Testis (tissue), 2 donors: ENCODE data around the gene NTM.

Source experiments
- POLR2A ChIP-seq: fragments of 450-650 bp; IDR thresholded peaks from one replicate; pipeline ENCODE4 v1.6.1; 2017; ENCODE audit warnings: antibody characterized with exemption, mild to moderate bottlenecking, moderate library complexity
- TF ChIP-seq, protein P1 (sequence below), 3 experiments: fragments of 450-650 bp in 2 of 3; fragments of 200-600 bp in 1 of 3; sonication (generic) in 1 of 3; IDR thresholded peaks; one replicate each; pipeline ENCODE4 v1.5.1; 2016 to 2019; ENCODE audit warnings: antibody characterized with exemption in 3 of 3, mild to moderate bottlenecking in 2 of 3, moderate library complexity in 1 of 3

- TF ChIP-seq, protein P1, sequence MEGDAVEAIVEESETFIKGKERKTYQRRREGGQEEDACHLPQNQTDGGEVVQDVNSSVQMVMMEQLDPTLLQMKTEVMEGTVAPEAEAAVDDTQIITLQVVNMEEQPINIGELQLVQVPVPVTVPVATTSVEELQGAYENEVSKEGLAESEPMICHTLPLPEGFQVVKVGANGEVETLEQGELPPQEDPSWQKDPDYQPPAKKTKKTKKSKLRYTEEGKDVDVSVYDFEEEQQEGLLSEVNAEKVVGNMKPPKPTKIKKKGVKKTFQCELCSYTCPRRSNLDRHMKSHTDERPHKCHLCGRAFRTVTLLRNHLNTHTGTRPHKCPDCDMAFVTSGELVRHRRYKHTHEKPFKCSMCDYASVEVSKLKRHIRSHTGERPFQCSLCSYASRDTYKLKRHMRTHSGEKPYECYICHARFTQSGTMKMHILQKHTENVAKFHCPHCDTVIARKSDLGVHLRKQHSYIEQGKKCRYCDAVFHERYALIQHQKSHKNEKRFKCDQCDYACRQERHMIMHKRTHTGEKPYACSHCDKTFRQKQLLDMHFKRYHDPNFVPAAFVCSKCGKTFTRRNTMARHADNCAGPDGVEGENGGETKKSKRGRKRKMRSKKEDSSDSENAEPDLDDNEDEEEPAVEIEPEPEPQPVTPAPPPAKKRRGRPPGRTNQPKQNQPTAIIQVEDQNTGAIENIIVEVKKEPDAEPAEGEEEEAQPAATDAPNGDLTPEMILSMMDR (IDR thresholded peaks at IDR 0.05): no peak
- TF ChIP-seq POLR2A: no peak
Measured at GRCh38 chr11:131850507-131850906, 480.1 kb downstream of the NTM start.
